Liver (tissue), 3 donors: ENCODE measurements around the gene CAMK1D.

Experiments used
- FOXA2 ChIP-seq: IDR thresholded peaks from 2 replicates; pipeline ENCODE4 v1.6.1; 2016; ENCODE audit warnings: antibody characterized with exemption
- GABPA ChIP-seq, 2 donors: IDR thresholded peaks in 1 of 2; conservative IDR thresholded peaks in 1 of 2; 2 replicates each; pipeline ENCODE4 v1.6.1; 2016; ENCODE audit warnings: antibody characterized with exemption in 2 of 2, mild to moderate bottlenecking in 1 of 2, moderate library complexity in 1 of 2
- HNF4G ChIP-seq: IDR thresholded peaks from 2 replicates; pipeline ENCODE4 v1.6.1; 2016; ENCODE audit warnings: antibody characterized with exemption
- JUND ChIP-seq, 2 donors: IDR thresholded peaks; 2 replicates each; pipeline ENCODE4 v1.6.1; 2016; ENCODE audit warnings: antibody characterized with exemption in 2 of 2
- MAX ChIP-seq: IDR thresholded peaks from 2 replicates; pipeline ENCODE4 v1.6.1; 2016; ENCODE audit warnings: antibody characterized with exemption
- REST ChIP-seq: IDR thresholded peaks from 2 replicates; pipeline ENCODE4 v1.6.1; 2016; ENCODE audit warnings: antibody characterized with exemption, mild to moderate bottlenecking
- SP1 ChIP-seq: IDR thresholded peaks from 2 replicates; pipeline ENCODE4 v1.6.1; 2018; ENCODE audit warnings: antibody characterized with exemption, mild to moderate bottlenecking
- TAF1 ChIP-seq: conservative IDR thresholded peaks from 2 replicates; pipeline ENCODE4 v1.6.1; 2016; ENCODE audit warnings: antibody characterized with exemption, mild to moderate bottlenecking
- TF ChIP-seq, protein P1 (sequence below): fragments of 150-350 bp; IDR thresholded peaks from 2 replicates; pipeline ENCODE4 v1.5.1; 2017; ENCODE audit warnings: improper control_type of control experiment, low read depth, low read length; ENCODE audit not compliant: missing input control
- TF ChIP-seq, protein P2 (sequence below): IDR thresholded peaks from 2 replicates; pipeline ENCODE4 v1.6.1; 2016; ENCODE audit warnings: antibody characterized with exemption
- donor health status: healthy.
- donor health status: healthy.

GRCh38 chr10:12875100-12875499 is 525.8 kb downstream of the CAMK1D start:
- TF ChIP-seq, protein P1, sequence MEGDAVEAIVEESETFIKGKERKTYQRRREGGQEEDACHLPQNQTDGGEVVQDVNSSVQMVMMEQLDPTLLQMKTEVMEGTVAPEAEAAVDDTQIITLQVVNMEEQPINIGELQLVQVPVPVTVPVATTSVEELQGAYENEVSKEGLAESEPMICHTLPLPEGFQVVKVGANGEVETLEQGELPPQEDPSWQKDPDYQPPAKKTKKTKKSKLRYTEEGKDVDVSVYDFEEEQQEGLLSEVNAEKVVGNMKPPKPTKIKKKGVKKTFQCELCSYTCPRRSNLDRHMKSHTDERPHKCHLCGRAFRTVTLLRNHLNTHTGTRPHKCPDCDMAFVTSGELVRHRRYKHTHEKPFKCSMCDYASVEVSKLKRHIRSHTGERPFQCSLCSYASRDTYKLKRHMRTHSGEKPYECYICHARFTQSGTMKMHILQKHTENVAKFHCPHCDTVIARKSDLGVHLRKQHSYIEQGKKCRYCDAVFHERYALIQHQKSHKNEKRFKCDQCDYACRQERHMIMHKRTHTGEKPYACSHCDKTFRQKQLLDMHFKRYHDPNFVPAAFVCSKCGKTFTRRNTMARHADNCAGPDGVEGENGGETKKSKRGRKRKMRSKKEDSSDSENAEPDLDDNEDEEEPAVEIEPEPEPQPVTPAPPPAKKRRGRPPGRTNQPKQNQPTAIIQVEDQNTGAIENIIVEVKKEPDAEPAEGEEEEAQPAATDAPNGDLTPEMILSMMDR = no peak
- peak; percentile 17 for TF ChIP-seq HNF4G
- peak; percentile 81 for TF ChIP-seq FOXA2
- no peak for TF ChIP-seq TAF1
- TF ChIP-seq SP1 = peak; percentile 50
- TF ChIP-seq MAX = no peak
- no peak for TF ChIP-seq GABPA (IDR thresholded peaks at IDR 0.05 in 1 of 2, conservative IDR thresholded peaks at IDR 0.05 in 1 of 2)
- no peak for TF ChIP-seq REST
- TF ChIP-seq, protein P2, sequence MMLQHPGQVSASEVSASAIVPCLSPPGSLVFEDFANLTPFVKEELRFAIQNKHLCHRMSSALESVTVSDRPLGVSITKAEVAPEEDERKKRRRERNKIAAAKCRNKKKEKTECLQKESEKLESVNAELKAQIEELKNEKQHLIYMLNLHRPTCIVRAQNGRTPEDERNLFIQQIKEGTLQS = no peak
- peak in 1 of 2 donors; percentile 65 for TF ChIP-seq JUND (IDR thresholded peaks at IDR 0.05)
